ENCODE results near the gene GPRC5B.

DNA sequence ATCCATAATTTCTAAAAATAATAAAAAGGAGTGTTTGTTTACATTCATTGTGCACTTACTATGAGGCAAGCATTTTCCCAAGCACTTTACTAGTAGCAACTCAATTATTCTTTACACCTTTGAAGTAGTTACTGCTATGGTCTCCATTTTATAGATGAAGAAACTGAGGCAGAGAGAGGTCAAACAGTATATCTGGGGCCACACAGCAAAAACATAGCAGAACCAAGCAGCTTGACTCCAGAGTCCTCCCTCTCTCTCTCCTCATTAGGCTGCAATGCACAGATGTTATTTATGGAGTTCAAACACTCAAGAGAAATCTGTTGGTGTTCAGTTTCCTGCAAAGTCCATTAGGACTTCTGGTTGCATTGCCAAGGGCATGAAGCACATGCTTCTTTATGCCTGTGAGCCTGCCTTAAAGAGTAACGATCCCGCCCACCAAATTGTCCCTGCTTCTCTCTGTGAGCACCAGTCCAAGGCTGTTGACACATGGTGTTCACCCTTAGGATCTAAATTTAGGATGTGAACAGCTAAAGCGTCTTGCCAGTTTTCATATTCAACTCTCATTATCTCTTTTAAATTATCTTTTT is 44.0 kb downstream of the GPRC5B start:
- no peak for TF ChIP-seq POLR2A (IDR thresholded peaks at IDR 0.05; ENCODE audit: low read length)
- no peak for TF ChIP-seq GATA1 (IDR thresholded peaks at IDR 0.05; ENCODE audit: low read depth, low read length)
